Adrenal gland (tissue), 12 donors: ENCODE measurements around the gene GIGYF1. TPM values are rescaled to one million over a fixed set of nuclear protein-coding genes. Genes with fewer than 3 reads are reported as not detected.

ENCODE experiments used
- DNase-seq, 7 donors: peaks; one replicate each; pipeline ENCODE4 v3.0.0-alpha.2; 2019 to 2020
- H3K27ac ChIP-seq, 5 donors: fragments of 200-600 bp; sonication (generic) in 4 of 5; 1 replicate in 3 of 5; 2 replicates in 2 of 5; pipeline versions ENCODE4 v1.5.1 to v1.8.0; 2016 to 2020; ENCODE audit warnings: mild to moderate bottlenecking in 1 of 5
- H3K27me3 ChIP-seq: fragments of 200-600 bp; 2 replicates; pipeline ENCODE4 v1.8.0; 2021
- H3K36me3 ChIP-seq, 2 donors: fragments of 200-600 bp; replicated peaks in 1 of 2; 1 replicate in 1 of 2; 2 replicates in 1 of 2; pipeline versions ENCODE4 v1.5.1 to v1.8.0; 2018 to 2022
- H3K4me1 ChIP-seq, 2 donors: fragments of 200-600 bp; replicated peaks in 1 of 2; 1 replicate in 1 of 2; 2 replicates in 1 of 2; pipeline versions ENCODE4 v1.5.1 to v1.8.0; 2018 to 2021
- H3K4me3 ChIP-seq, 4 donors: fragments of 200-600 bp; sonication (generic) in 3 of 4; one replicate each; pipeline ENCODE4 v1.5.1; 2016 to 2018
- H3K9me3 ChIP-seq, 3 donors: fragments of 200-600 bp; sonication (generic) in 1 of 3; replicated peaks in 1 of 3; 1 replicate in 2 of 3; 2 replicates in 1 of 3; pipeline versions ENCODE4 v1.5.1 to v1.8.0; 2016 to 2021
- POLR2A ChIP-seq, 2 donors: fragments of 450-650 bp; IDR thresholded peaks; one replicate each; pipeline ENCODE4 v1.6.1; 2017; ENCODE audit warnings: antibody characterized with exemption in 2 of 2, mild to moderate bottlenecking in 2 of 2, moderate library complexity in 1 of 2
- WGBS, 4 donors: extraction: QIAGEN DNeasy Blood & Tissue Kit in 2 of 4; methylation state at CpG; one replicate each; pipeline versions ENCODE4 v1.1.5 to v1.1.7; 2013 to 2017; 5-methylcytosine and 5-hydroxymethylcytosine counted together
- intact Hi-C, 2 donors: fragments of 100-400 bp; cut with DNase I; formaldehyde crosslinking; loops; one replicate each; pipeline versions ENCODE4 v1.14.1 to v1.15.0; 2022 to 2023
- polyA plus RNA-seq, 3 donors: library from polyadenylated mRNA; stranded (reverse); fragments of 200-250 nt in 2 of 3; fragments of 350-450 nt in 1 of 3; fragmentation: Illumina TruSeq in 1 of 3; extraction: RNeasy Lipid Tissue Mini Kit (QIAGEN cat#74804) in 1 of 3; gene quantifications; one replicate each; pipeline ENCODE4 v1.2.3, GENCODE V29; 2013 to 2014
- total RNA-seq, 9 donors: library from RNA; depleted of rRNA in 4 of 9; stranded (reverse); fragments of >200 nt in 4 of 9; fragments of 120-200 nt in 1 of 9; fragmentation: NEBNext Ultra II Directional in 1 of 9; extraction: Animal tissue kit (Norgen Biotek cat#: 25700) in 1 of 9; gene quantifications; one replicate each; pipeline versions ENCODE4 v1.1.0 to v1.2.4, GENCODE V29; 2013 to 2023
- TF ChIP-seq, protein P1 (sequence below), 6 experiments: fragments of 450-650 bp in 4 of 6; fragments of 200-600 bp in 2 of 6; sonication (generic) in 1 of 6; IDR thresholded peaks; 1 replicate in 5 of 6; 2 replicates in 1 of 6; pipeline versions ENCODE4 v1.5.1 to v1.8.0; 2016 to 2021; ENCODE audit warnings: antibody characterized with exemption in 6 of 6, mild to moderate bottlenecking in 2 of 6, moderate library complexity in 1 of 6
- donor health status: healthy with polysubstance abuse.
- donor health status: Bipolar disorder and iron deficiency.
- donor health status: DM: yes; HTN: yes; CAD: no.
- donor health status: DM: no; HTN: no; CAD: no.
- donor health status: DM: no; HTN: no; CAD: no.
- donor health status: DM: yes; HTN: yes; CAD: no.

GIGYF1 gene
- total and polyA plus RNA-seq, 12 donors: 5.4 to 167 (median 25.9) TPM

DNA sequence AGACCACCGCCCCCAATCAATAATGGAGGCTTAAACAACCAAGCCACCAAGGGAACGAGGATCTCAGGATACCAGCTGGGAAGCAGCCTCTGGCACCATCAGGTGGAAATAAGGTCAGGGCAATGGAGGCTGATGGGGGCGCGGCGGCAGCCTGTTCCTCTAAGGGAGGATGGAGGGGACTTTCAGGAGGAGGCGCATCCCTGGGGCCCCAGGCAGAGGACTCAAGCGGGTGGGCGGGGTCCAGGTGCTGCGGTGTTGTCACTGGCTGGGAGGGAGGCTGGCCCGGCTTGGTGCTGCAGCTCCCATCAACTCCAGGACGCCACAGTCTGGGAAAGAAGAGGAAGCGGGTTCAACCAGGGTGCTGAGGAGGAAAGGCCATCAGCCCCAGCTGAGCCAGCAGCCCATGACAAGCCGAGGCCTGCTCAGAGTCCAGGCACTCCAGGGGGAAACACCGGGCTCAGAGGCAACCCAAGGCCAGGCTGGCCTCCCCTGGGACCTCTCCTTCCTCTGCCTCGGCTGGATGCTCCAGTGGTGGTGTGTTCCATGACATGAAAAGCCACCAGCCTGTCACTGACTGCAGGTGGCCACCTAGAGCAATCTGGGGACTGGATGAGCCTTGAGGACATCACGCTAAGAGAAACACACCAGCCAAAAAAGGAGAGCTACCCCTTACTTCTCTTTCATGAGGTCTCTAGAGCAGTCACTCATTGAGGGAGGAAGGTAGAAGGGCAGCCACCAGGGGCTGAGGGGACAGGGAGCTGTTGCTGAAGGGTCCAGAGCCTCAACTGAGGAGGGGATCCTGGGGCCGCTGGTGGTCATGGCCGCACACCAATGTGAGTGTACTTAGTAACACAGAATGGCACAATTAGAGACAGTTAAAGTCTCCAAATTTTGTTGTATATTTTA is 4.6 kb downstream of the GIGYF1 start:
- peaks cover 19 to 63% of the 10 kb centered on the region in 2 donors for H3K4me1 ChIP-seq

DNA sequence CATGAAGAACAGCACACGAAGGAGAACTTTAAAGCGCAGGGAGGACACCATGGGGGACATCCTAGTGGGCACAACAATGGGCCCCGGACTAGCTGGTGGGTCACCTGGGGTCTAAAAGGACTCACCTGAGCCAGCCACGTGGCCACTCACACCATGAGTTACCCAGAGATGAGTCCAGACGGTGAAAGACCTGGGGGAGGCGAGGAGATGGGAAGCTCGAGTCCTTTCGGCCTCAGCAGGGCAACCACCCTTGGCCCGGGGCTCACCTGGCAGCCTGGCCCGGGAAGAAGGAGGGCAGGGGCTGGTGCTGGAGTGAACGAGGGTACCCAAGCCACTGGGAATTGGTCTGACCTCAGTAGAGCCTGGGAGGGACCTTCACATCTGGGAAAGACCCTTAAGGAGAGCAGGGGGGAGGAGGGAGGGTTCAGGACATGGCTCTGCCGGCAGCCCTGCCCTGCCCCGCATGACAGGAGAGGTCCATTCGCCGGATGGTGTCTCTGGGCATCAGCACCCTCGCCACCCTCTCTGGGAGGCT is 5.7 kb downstream of the GIGYF1 start:
- Histone ChIP-seq H3K27me3 (no peaks in the 10 kb centered on the region), H3K27ac (peak overlapping the region in 3 of 5 donors; percentile 51 to 71 (median 69)), H3K36me3 (peaks cover 0 to 54% of the 10 kb centered on the region in 2 donors), H3K4me3 (no peak overlapping the region), H3K4me1 (peaks cover 19 to 62% of the 10 kb centered on the region in 2 donors), H3K9me3 (no peaks in the 10 kb centered on the region)
- intact Hi-C loops: loop anchor here in 1 of 2 donors (5.0 kb wide), 2 partner anchors 116 to 221 kb away; partner anchors contain the start of gene SAP25
- DNase-seq: peak in 1 of 7 donors; percentile 9
- WGBS, 4 donors: 72 to 78% (median 73%) methylated on average over 16 of the region's 16 CpGs
- TF ChIP-seq POLR2A (IDR thresholded peaks at IDR 0.05): no peak
- TF ChIP-seq, protein P1, sequence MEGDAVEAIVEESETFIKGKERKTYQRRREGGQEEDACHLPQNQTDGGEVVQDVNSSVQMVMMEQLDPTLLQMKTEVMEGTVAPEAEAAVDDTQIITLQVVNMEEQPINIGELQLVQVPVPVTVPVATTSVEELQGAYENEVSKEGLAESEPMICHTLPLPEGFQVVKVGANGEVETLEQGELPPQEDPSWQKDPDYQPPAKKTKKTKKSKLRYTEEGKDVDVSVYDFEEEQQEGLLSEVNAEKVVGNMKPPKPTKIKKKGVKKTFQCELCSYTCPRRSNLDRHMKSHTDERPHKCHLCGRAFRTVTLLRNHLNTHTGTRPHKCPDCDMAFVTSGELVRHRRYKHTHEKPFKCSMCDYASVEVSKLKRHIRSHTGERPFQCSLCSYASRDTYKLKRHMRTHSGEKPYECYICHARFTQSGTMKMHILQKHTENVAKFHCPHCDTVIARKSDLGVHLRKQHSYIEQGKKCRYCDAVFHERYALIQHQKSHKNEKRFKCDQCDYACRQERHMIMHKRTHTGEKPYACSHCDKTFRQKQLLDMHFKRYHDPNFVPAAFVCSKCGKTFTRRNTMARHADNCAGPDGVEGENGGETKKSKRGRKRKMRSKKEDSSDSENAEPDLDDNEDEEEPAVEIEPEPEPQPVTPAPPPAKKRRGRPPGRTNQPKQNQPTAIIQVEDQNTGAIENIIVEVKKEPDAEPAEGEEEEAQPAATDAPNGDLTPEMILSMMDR (IDR thresholded peaks at IDR 0.05): no peak

More for the DNA sequence above, 4.6 kb downstream of the GIGYF1 start:
- Histone ChIP-seq H3K4me3 (no peak overlapping the region), H3K36me3 (peaks cover 0 to 43% of the 10 kb centered on the region in 2 donors), H3K27me3 (no peaks in the 10 kb centered on the region), H3K27ac (peak overlapping the region in 2 of 5 donors; percentile 44 to 69), H3K9me3 (no peaks in the 10 kb centered on the region)
- TF ChIP-seq, protein P1 (IDR thresholded peaks at IDR 0.05): no peak
- no peak for TF ChIP-seq POLR2A (IDR thresholded peaks at IDR 0.05)
- intact Hi-C loops: loop anchor here in 1 of 2 donors (5.0 kb wide), 2 partner anchors 117 to 222 kb away; partner anchors contain the start of gene SAP25
- DNase-seq: peak in 2 of 7 donors; percentile 23
- WGBS, 4 donors: 75 to 82% (median 79%) methylated on average over 16 to 18 of the region's 18 CpGs

DNA sequence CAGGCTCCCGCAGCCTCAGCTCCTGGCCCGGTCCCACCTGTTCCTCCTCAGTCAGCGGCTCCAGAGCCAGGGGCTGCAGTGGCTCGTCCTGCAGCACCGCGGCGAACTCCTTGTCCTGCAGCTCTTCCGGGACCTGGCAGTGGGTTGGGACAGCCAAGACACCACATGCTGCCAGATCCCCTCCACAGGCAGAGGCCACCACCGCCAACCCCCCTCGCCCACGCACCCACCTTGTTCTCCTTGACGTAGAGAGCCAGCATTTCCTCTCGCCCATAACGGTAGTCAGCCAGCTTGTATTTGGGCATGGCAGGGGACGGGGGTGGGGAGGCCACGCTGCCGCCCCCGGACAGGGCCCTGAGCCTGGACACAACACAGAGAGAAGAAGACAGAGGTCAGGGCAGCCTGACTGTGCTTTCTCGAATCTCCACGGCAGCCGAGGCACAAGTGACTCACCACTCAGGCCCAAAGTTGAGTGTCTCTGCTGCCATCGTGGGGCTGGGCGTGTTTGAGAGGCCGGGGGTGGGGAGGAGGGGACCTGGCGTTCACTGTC is 6.2 kb downstream of the GIGYF1 start:
- peaks cover 0 to 59% of the 10 kb centered on the region in 2 donors for H3K36me3 ChIP-seq
- H3K27ac ChIP-seq: peak overlapping the region in 4 of 5 donors; percentile 32 to 71 (median 60)
- TF ChIP-seq, protein P1 (IDR thresholded peaks at IDR 0.05): no peak
- no peak for TF ChIP-seq POLR2A (IDR thresholded peaks at IDR 0.05)
- no peak overlapping the region for H3K4me3 ChIP-seq
- intact Hi-C loops: loop anchor here in 1 of 2 donors (5.0 kb wide), 2 partner anchors 116 to 221 kb away; partner anchors contain the start of gene SAP25
- H3K4me1 ChIP-seq: peaks cover 16 to 58% of the 10 kb centered on the region in 2 donors
- WGBS, 4 donors: 59 to 68% (median 62%) methylated on average over 17 to 25 of the region's 25 CpGs
- H3K27me3 ChIP-seq: no peaks in the 10 kb centered on the region
- DNase-seq: peak; percentile 69 to 83 (median 78)
- H3K9me3 ChIP-seq: no peaks in the 10 kb centered on the region

DNA sequence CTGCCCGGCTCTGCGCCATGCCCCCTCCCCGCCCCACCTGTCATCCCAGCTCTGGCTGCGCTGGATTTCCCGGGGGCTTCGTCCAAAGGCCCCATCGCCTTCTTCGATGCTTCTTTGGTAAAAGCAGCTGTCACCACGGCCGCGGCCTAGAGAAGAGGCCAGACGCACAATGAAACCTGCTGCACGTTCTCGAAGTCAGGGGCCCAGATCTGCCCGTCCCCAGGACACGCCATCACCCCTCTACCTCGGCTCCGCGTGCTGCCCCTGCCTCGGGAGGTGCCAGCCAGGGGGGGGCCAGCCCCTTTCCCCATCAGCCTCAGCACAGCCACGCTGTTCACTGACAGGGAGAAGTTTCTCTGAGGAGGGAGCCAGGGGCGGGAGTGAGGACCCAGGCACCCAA is 6.8 kb downstream of the GIGYF1 start:
- intact Hi-C loops: loop anchor here in 1 of 2 donors (5.0 kb wide), 2 partner anchors 115 to 220 kb away; partner anchors contain the start of gene SAP25
- peak in 1 of 7 donors; percentile 22 for DNase-seq
- whole genome bisulfite sequencing, 4 donors: 86 to 95% (median 88%) methylated on average over 17 to 22 of the region's 22 CpGs
- no peaks in the 10 kb centered on the region for H3K9me3 ChIP-seq
- H3K27me3 ChIP-seq: no peaks in the 10 kb centered on the region
- no peak overlapping the region for H3K4me3 ChIP-seq
- peak overlapping the region in 2 of 5 donors; percentile 69 to 71 for H3K27ac ChIP-seq
- TF ChIP-seq, protein P1 (IDR thresholded peaks at IDR 0.05): no peak
- TF ChIP-seq POLR2A (IDR thresholded peaks at IDR 0.05): no peak
- peaks cover 0 to 64% of the 10 kb centered on the region in 2 donors for H3K36me3 ChIP-seq
- H3K4me1 ChIP-seq: peaks cover 11 to 52% of the 10 kb centered on the region in 2 donors
